Measurements from ENCODE around the gene VPS4B.
"Not testable (repeated sequence)": the region's sequence is repeated elsewhere in the genome, so short reads cannot be mapped to it uniquely, and the experiment has no call there.

VPS4B gene

GRCh38 chr18:63422087-63422863, at the start of gene VPS4B:
VPS4B (minus strand) TSS chr18:63422476; CDS start chr18:63422259, 217 bp downstream.
- peak; percentile 94 for DNase-seq (ENCODE audit: extremely low spot score, insufficient read length, low read depth)
- FAIRE-seq, result peak; percentile 100

- FAIRE-seq, result no peak
- DNase-seq (ENCODE audit: extremely low spot score, insufficient read length, low read depth), result no peak
These were observed 48.5 kb upstream of the VPS4B start for GRCh38 chr18:63470751-63471150.

- FAIRE-seq (no peak), DNase-seq (ENCODE audit: extremely low spot score, insufficient read length, low read depth) (no peak)
These were observed 46.3 kb upstream of the VPS4B start for GRCh38 chr18:63468575-63468974.

- DNase-seq (ENCODE audit: extremely low spot score, insufficient read length, low read depth) (no peak), FAIRE-seq (no peak)
These were observed 45.4 kb upstream of the VPS4B start for GRCh38 chr18:63467699-63468098.

- no peak for FAIRE-seq
- no peak for DNase-seq (ENCODE audit: extremely low spot score, insufficient read length, low read depth)
These were observed 42.8 kb upstream of the VPS4B start for GRCh38 chr18:63465059-63465458.

- no peak for FAIRE-seq
These were observed 42.2 kb upstream of the VPS4B start for GRCh38 chr18:63464434-63464833.

GRCh38 chr18:63460414-63460813, 38.1 kb upstream of the VPS4B start:
- FAIRE-seq (no peak), DNase-seq (ENCODE audit: extremely low spot score, insufficient read length, low read depth) (no peak)

More at GRCh38 chr18:63464434-63464833, 42.2 kb upstream of the VPS4B start:
- no peak for DNase-seq (ENCODE audit: extremely low spot score, insufficient read length, low read depth)

GRCh38 chr18:63457977-63458376, 35.7 kb upstream of the VPS4B start:
- no peak for DNase-seq (ENCODE audit: extremely low spot score, insufficient read length, low read depth)
- no peak for FAIRE-seq

- DNase-seq (ENCODE audit: extremely low spot score, insufficient read length, low read depth), result no peak
These were observed 32.2 kb upstream of the VPS4B start for GRCh38 chr18:63454497-63454896.

GRCh38 chr18:63452751-63453150, 30.5 kb upstream of the VPS4B start:
- DNase-seq (ENCODE audit: extremely low spot score, insufficient read length, low read depth); FAIRE-seq: not testable (repeated sequence)

More at GRCh38 chr18:63454497-63454896, 32.2 kb upstream of the VPS4B start:
- FAIRE-seq, result no peak

- DNase-seq (ENCODE audit: extremely low spot score, insufficient read length, low read depth), result no peak
- FAIRE-seq, result no peak
These were observed 29.8 kb upstream of the VPS4B start for GRCh38 chr18:63451799-63452660.

- no peak for DNase-seq (ENCODE audit: extremely low spot score, insufficient read length, low read depth)
- FAIRE-seq, result no peak
These were observed 27.1 kb upstream of the VPS4B start for GRCh38 chr18:63449426-63449825.

GRCh38 chr18:63447066-63447465, 24.8 kb upstream of the VPS4B start:
- DNase-seq (ENCODE audit: extremely low spot score, insufficient read length, low read depth), result no peak
- FAIRE-seq, result no peak

- FAIRE-seq, result no peak
- no peak for DNase-seq (ENCODE audit: extremely low spot score, insufficient read length, low read depth)
These were observed 24.0 kb upstream of the VPS4B start for GRCh38 chr18:63446266-63446665.

GRCh38 chr18:63445037-63445436, 22.8 kb upstream of the VPS4B start:
- no peak for DNase-seq (ENCODE audit: extremely low spot score, insufficient read length, low read depth)
- FAIRE-seq, result no peak

- DNase-seq (ENCODE audit: extremely low spot score, insufficient read length, low read depth), result no peak
- no peak for FAIRE-seq
These were observed 22.3 kb upstream of the VPS4B start for GRCh38 chr18:63444580-63444979.

- no peak for FAIRE-seq
- DNase-seq (ENCODE audit: extremely low spot score, insufficient read length, low read depth), result no peak
These were observed 21.6 kb upstream of the VPS4B start for GRCh38 chr18:63443829-63444228.

GRCh38 chr18:63440881-63441280, 18.6 kb upstream of the VPS4B start:
- DNase-seq (ENCODE audit: extremely low spot score, insufficient read length, low read depth), result no peak

GRCh38 chr18:63440219-63440618, 17.9 kb upstream of the VPS4B start:
- FAIRE-seq (no peak), DNase-seq (ENCODE audit: extremely low spot score, insufficient read length, low read depth) (no peak)

More at GRCh38 chr18:63440881-63441280, 18.6 kb upstream of the VPS4B start:
- FAIRE-seq, result no peak

- peak; percentile 90 for FAIRE-seq
These were observed 17.1 kb upstream of the VPS4B start for GRCh38 chr18:63439334-63439733.

GRCh38 chr18:63438181-63438580, 15.9 kb upstream of the VPS4B start:
- FAIRE-seq, result no peak
- DNase-seq (ENCODE audit: extremely low spot score, insufficient read length, low read depth), result no peak

More at GRCh38 chr18:63439334-63439733, 17.1 kb upstream of the VPS4B start:
- DNase-seq (ENCODE audit: extremely low spot score, insufficient read length, low read depth), result no peak
